H1 (cell line): ENCODE measurements around the gene ZFAND3. TPM values are rescaled to one million over a fixed set of nuclear protein-coding genes. Genes with fewer than 3 reads are reported as not detected.

Source experiments
- CTCF ChIA-PET: fragments of 300-600 bp; sonication (Branson Sonifier 250); formaldehyde crosslinking; loops from one replicate; lab custom pipeline; 2021; ENCODE audit not compliant: partially characterized antibody; lab: Charles Lee
- POLR2A ChIA-PET: fragments of 300-600 bp; sonication (Branson Sonifier 250); formaldehyde crosslinking; loops from one replicate; lab custom pipeline; 2021; ENCODE audit warnings: inconsistent platforms; ENCODE audit not compliant: partially characterized antibody; lab: Charles Lee
- DNase-seq, 2 experiments: peaks; one replicate each; pipeline versions ENCODE4 v3.0.0 to v3.0.0-alpha.2; 2010 to 2022; ENCODE audit warnings: low spot score in 2 of 2, low read depth in 1 of 2, mixed read lengths in 1 of 2
- FAIRE-seq: peaks from 2 replicates; lab custom pipeline; 2011; peaks lifted over from hg19 to GRCh38; lab: Jason Lieb, UNC
- H2AFZ ChIP-seq: 2 replicates; pipeline ENCODE4 v1.8.1; 2012; ENCODE audit warnings: low read length, inconsistent platforms
- H2AK5ac ChIP-seq: 2 replicates; pipeline ENCODE4 v1.6.1; 2013; ENCODE audit warnings: low read depth, low read length
- H2BK120ac ChIP-seq: replicated peaks from 2 replicates; pipeline ENCODE3; 2013; ENCODE audit warnings: low read depth, low read length, inconsistent platforms
- H2BK12ac ChIP-seq: 2 replicates; pipeline ENCODE4 v1.6.1; 2013; ENCODE audit warnings: low read depth, low read length
- H2BK15ac ChIP-seq: 2 replicates; pipeline ENCODE4 v1.6.1; 2013; ENCODE audit warnings: low read length
- H2BK20ac ChIP-seq: 2 replicates; pipeline ENCODE4 v1.6.1; 2013; ENCODE audit warnings: low read length
- H2BK5ac ChIP-seq: 2 replicates; pipeline ENCODE4 v1.6.1; 2013; ENCODE audit warnings: low read depth, low read length
- H3K14ac ChIP-seq: 2 replicates; pipeline ENCODE4 v1.6.1; 2013; ENCODE audit warnings: inconsistent platforms; ENCODE audit not compliant: insufficient read length
- H3K18ac ChIP-seq: 2 replicates; pipeline ENCODE4 v1.6.1; 2013; ENCODE audit warnings: low read length; ENCODE audit errors: extremely low read depth
- H3K23ac ChIP-seq: 2 replicates; pipeline ENCODE4 v1.6.1; 2013; ENCODE audit warnings: inconsistent platforms; ENCODE audit not compliant: insufficient read length
- H3K23me2 ChIP-seq: 2 replicates; pipeline ENCODE4 v1.6.1; 2013; ENCODE audit warnings: low read depth, low read length
- H3K27ac ChIP-seq: 2 replicates; pipeline ENCODE4 v1.6.1; 2011; ENCODE audit warnings: low read depth, low read length, inconsistent platforms
- H3K27me3 ChIP-seq, 4 experiments: replicated peaks in 1 of 4; 1 replicate in 1 of 4; 2 replicates in 3 of 4; pipeline versions ENCODE4 v1.6.1 to v1.8.1; 2011 to 2013; ENCODE audit warnings: low read length in 3 of 4, mild to moderate bottlenecking in 3 of 4, inconsistent platforms in 2 of 4, mixed read lengths in 2 of 4, moderate library complexity in 1 of 4; ENCODE audit not compliant: control insufficient read depth in 3 of 4, insufficient read depth in 3 of 4; ENCODE audit errors: extremely low read depth in 1 of 4
- H3K36me3 ChIP-seq, 4 experiments: 2 replicates each; pipeline versions ENCODE4 v1.6.1 to v1.8.1; 2011 to 2013; ENCODE audit warnings: mild to moderate bottlenecking in 4 of 4, low read length in 3 of 4, moderate library complexity in 2 of 4, control low read depth in 1 of 4, inconsistent platforms in 1 of 4; ENCODE audit not compliant: insufficient read depth in 4 of 4, control insufficient read depth in 2 of 4
- H3K4ac ChIP-seq: replicated peaks from 2 replicates; pipeline ENCODE3; 2013; ENCODE audit warnings: low read length, low read depth, mixed read lengths, inconsistent platforms; ENCODE audit not compliant: insufficient read length
- H3K4me1 ChIP-seq, 4 experiments: replicated peaks in 1 of 4; 1 replicate in 1 of 4; 2 replicates in 3 of 4; pipeline versions ENCODE4 v1.6.1 to v1.8.1; 2011 to 2013; ENCODE audit warnings: low read length in 3 of 4, inconsistent platforms in 2 of 4, mixed read lengths in 1 of 4; ENCODE audit not compliant: insufficient read depth in 4 of 4, control insufficient read depth in 3 of 4
- H3K4me2 ChIP-seq, 2 experiments: 2 replicates each; pipeline versions ENCODE4 v1.6.1 to v1.8.1; 2011 to 2013; ENCODE audit warnings: low read depth in 2 of 2, low read length in 2 of 2, control low read depth in 1 of 2, inconsistent platforms in 1 of 2, mild to moderate bottlenecking in 1 of 2; ENCODE audit not compliant: insufficient read depth in 1 of 2
- H3K4me3 ChIP-seq, 4 experiments: fragments of 200-600, 300-600 bp in 1 of 4; sonication (generic), shearing (Covaris generic), sonication (Bioruptor Twin) in 1 of 4; 2 replicates each; pipeline versions ENCODE4 v1.5.1 to v1.8.1; 2011 to 2016; ENCODE audit warnings: low read length in 4 of 4, low read depth in 3 of 4, control low read depth in 2 of 4, inconsistent platforms in 2 of 4, mild to moderate bottlenecking in 2 of 4, mixed read lengths in 1 of 4, moderate library complexity in 1 of 4; ENCODE audit not compliant: insufficient read depth in 2 of 4; ENCODE audit errors: extremely low read depth in 1 of 4
- H3K56ac ChIP-seq: replicated peaks from 2 replicates; pipeline ENCODE3; 2013; ENCODE audit warnings: low read depth, mild to moderate bottlenecking, mixed read lengths, low read length, inconsistent platforms; ENCODE audit not compliant: insufficient read length
- H3K79me1 ChIP-seq: 2 replicates; pipeline ENCODE4 v1.6.1; 2013; ENCODE audit warnings: low read depth, low read length, control low read depth
- H3K79me2 ChIP-seq, 2 experiments: 2 replicates each; pipeline versions ENCODE4 v1.6.1 to v1.8.1; 2012 to 2013; ENCODE audit warnings: low read length in 2 of 2, mild to moderate bottlenecking in 2 of 2, inconsistent platforms in 1 of 2; ENCODE audit not compliant: insufficient read depth in 2 of 2, control insufficient read depth in 1 of 2
- H3K9ac ChIP-seq, 4 experiments: replicated peaks in 1 of 4; 1 replicate in 1 of 4; 2 replicates in 3 of 4; pipeline versions ENCODE4 v1.6.1 to v1.8.1; 2011 to 2013; ENCODE audit warnings: low read depth in 3 of 4, low read length in 3 of 4, control low read depth in 2 of 4, mild to moderate bottlenecking in 2 of 4, moderate library complexity in 2 of 4, inconsistent platforms in 1 of 4; ENCODE audit errors: extremely low read depth in 1 of 4
- H3K9me3 ChIP-seq, 2 experiments: 2 replicates each; pipeline versions ENCODE4 v1.6.1 to v1.8.1; 2012 to 2013; ENCODE audit warnings: mild to moderate bottlenecking in 2 of 2, moderate library complexity in 2 of 2, control low read depth in 1 of 2, inconsistent platforms in 1 of 2, low read depth in 1 of 2, low read length in 1 of 2, mixed read lengths in 1 of 2; ENCODE audit not compliant: insufficient read depth in 2 of 2
- H4K20me1 ChIP-seq, 2 experiments: replicated peaks in 1 of 2; 2 replicates each; pipeline versions ENCODE3 to v1.8.1; 2011 to 2013; ENCODE audit warnings: inconsistent platforms in 2 of 2, low read length in 2 of 2, mild to moderate bottlenecking in 1 of 2; ENCODE audit not compliant: insufficient read depth in 2 of 2, control insufficient read depth in 1 of 2
- H4K5ac ChIP-seq: 2 replicates; pipeline ENCODE4 v1.6.1; 2013; ENCODE audit warnings: low read length, low read depth, mixed read lengths, inconsistent platforms; ENCODE audit not compliant: insufficient read length
- H4K8ac ChIP-seq: 2 replicates; pipeline ENCODE4 v1.8.0; 2013; ENCODE audit warnings: mild to moderate bottlenecking, moderate library complexity, low read length, inconsistent platforms; ENCODE audit not compliant: insufficient read depth; ENCODE audit errors: extremely low read depth
- H4K91ac ChIP-seq: replicated peaks from 2 replicates; pipeline ENCODE3; 2013; ENCODE audit warnings: low read length, mixed read lengths, inconsistent platforms; ENCODE audit not compliant: insufficient read length
- BACH1 ChIP-seq: IDR thresholded peaks from 2 replicates; pipeline ENCODE4 v1.6.1; 2012; ENCODE audit warnings: low read length, improper control_type of control experiment
- CHD1 ChIP-seq: IDR thresholded peaks from 2 replicates; pipeline ENCODE4 v1.6.1; 2012; ENCODE audit warnings: low read depth, low read length, improper control_type of control experiment
- CREB1 ChIP-seq: IDR thresholded peaks from 2 replicates; pipeline ENCODE4 v1.6.1; 2012; ENCODE audit warnings: inconsistent platforms
- CTBP2 ChIP-seq: IDR thresholded peaks from 2 replicates; pipeline ENCODE4 v1.7.0; 2011; ENCODE audit warnings: borderline replicate concordance, mild to moderate bottlenecking, moderate library complexity, mixed read lengths, low read length; ENCODE audit not compliant: insufficient read depth, insufficient read length
- HDAC2 ChIP-seq, 2 experiments: fragments of 300-600 bp in 1 of 2; sonication (generic) in 1 of 2; IDR thresholded peaks; 2 replicates each; pipeline ENCODE4 v1.6.1; 2011 to 2012; ENCODE audit warnings: low read depth in 2 of 2, low read length in 2 of 2, mild to moderate bottlenecking in 2 of 2, moderate library complexity in 2 of 2, borderline replicate concordance in 1 of 2, inconsistent platforms in 1 of 2
- KDM1A ChIP-seq: fragments of 200-600, 300-600 bp; sonication (generic); IDR thresholded peaks from 2 replicates; pipeline ENCODE4 v1.7.1; 2016; ENCODE audit warnings: mild to moderate bottlenecking, low read length, borderline replicate concordance
- MAFK ChIP-seq: IDR thresholded peaks from 2 replicates; pipeline ENCODE4 v1.6.1; 2012; ENCODE audit warnings: low read depth, mild to moderate bottlenecking, improper control_type of control experiment, low read length
- POU5F1 ChIP-seq: IDR thresholded peaks from 2 replicates; pipeline ENCODE4 v1.6.1; 2011; ENCODE audit warnings: low read depth, mild to moderate bottlenecking, low read length, moderate library complexity
- RFX5 ChIP-seq: IDR thresholded peaks from 2 replicates; pipeline ENCODE4 v1.6.1; 2011; ENCODE audit warnings: low read depth, low read length, improper control_type of control experiment, borderline replicate concordance
- RXRA ChIP-seq: IDR thresholded peaks from 2 replicates; pipeline ENCODE4 v1.6.1; 2011; ENCODE audit warnings: low read depth, mild to moderate bottlenecking, low read length, moderate library complexity; ENCODE audit not compliant: insufficient read depth
- SAP30 ChIP-seq: fragments of 300-600 bp; sonication (generic); IDR thresholded peaks from 2 replicates; pipeline ENCODE4 v1.7.1; 2012; ENCODE audit warnings: low read length, moderate library complexity, mild to moderate bottlenecking, inconsistent platforms; ENCODE audit not compliant: insufficient read depth, insufficient replicate concordance
- TCF12 ChIP-seq: IDR thresholded peaks from 2 replicates; pipeline ENCODE4 v1.6.1; 2011; ENCODE audit warnings: low read depth, mild to moderate bottlenecking, low read length
- YY1 ChIP-seq: IDR thresholded peaks from 2 replicates; pipeline ENCODE4 v1.6.1; 2011; ENCODE audit warnings: low read depth, mild to moderate bottlenecking, low read length
- WGBS, 2 experiments: shearing (Covaris generic) in 1 of 2; methylation state at CpG; one replicate each; pipeline versions ENCODE4 v1.1.6 to v1.1.7; 2013 to 2015; ENCODE audit warnings: low lambda C conversion rate in 2 of 2, mixed read lengths in 2 of 2, inconsistent platforms in 1 of 2, low coverage in 1 of 2, missing lambda C conversion rate in 1 of 2; ENCODE audit not compliant: insufficient replicate concordance in 2 of 2, insufficient coverage in 1 of 2, insufficient read length in 1 of 2; ENCODE audit errors: extremely low coverage in 1 of 2, missing lambda C conversion rate in 1 of 2; 5-methylcytosine and 5-hydroxymethylcytosine counted together
- polyA plus RNA-seq, 7 experiments: library from polyadenylated mRNA; depleted of rRNA in 3 of 7; stranded (reverse) in 5 of 7; unstranded in 2 of 7; fragments of >200 nt in 5 of 7; fragments of 200-250 nt in 2 of 7; gene quantifications; 1 replicate in 5 of 7; 2 replicates in 1 of 7; 4 replicates in 1 of 7; pipeline versions ENCODE4 v1.2.1 to v1.2.3, GENCODE V29; 2011 to 2013; ENCODE audit warnings: missing spikeins in 2 of 7, mixed read lengths in 2 of 7
- total RNA-seq: library from RNA; stranded (reverse); fragmentation: NEBNext Ultra II Directional; extraction: Animal tissue kit (Norgen Biotek cat#: 25700); gene quantifications from 2 replicates; pipeline ENCODE4 v1.2.1, GENCODE V29; 2021

The ZFAND3 gene
- total and polyA plus RNA-seq, 2 of the 8 experiments (the other 6 are each of a cell fraction or from before 2014, with no cell fraction given), result 13.0 to 51.3 TPM

- Histone ChIP-seq H3K27me3 (no peaks in the 10 kb centered on the region), H2BK5ac (no peak overlapping the region), H3K14ac (no peak overlapping the region), H3K56ac (no peak overlapping the region), H2BK20ac (no peak overlapping the region), H3K9me3 (no peaks in the 10 kb centered on the region; a peak in 1 of 4 replicates), H4K8ac (no peak overlapping the region), H3K23me2 (no peaks in the 10 kb centered on the region), H2BK15ac (no peak overlapping the region), H4K91ac (no peak overlapping the region), H3K36me3 (no peaks in the 10 kb centered on the region), H4K20me1 (peaks cover 3 to 5% of the 10 kb centered on the region in 2 experiments), H3K4me3 (no peak overlapping the region), H3K27ac (no peak overlapping the region), H3K4ac (no peak overlapping the region), H3K79me2 (peaks cover 0 to 21% of the 10 kb centered on the region in 2 experiments; a peak in 2 of 4 replicates), H3K79me1 (peaks cover 3% of the 10 kb centered on the region), H3K9ac (no peak overlapping the region), H2AK5ac (no peak overlapping the region), H2BK12ac (no peak overlapping the region), H3K23ac (no peak overlapping the region), H4K5ac (no peak overlapping the region), H3K18ac (no peak overlapping the region), H2BK120ac (no peak overlapping the region), H2AFZ (no peak overlapping the region), H3K4me2 (no peak overlapping the region), H3K4me1 (peaks cover 0 to 5% (median under 1%) of the 10 kb centered on the region in 4 experiments; a peak in 2 of 7 replicates)
- no peak for FAIRE-seq
- WGBS, 2 experiments, result 96% methylated on average over 1 of the region's 1 CpG; no CpG with 5 or more reads in 1 of the 2 experiments
- POLR2A ChIA-PET, result no interaction called here
- TF ChIP-seq POU5F1, result no peak
- no peak for TF ChIP-seq CREB1
- no peak for TF ChIP-seq TCF12
- no peak for TF ChIP-seq KDM1A
- TF ChIP-seq CTBP2, result no peak
- no peak for TF ChIP-seq RFX5
- TF ChIP-seq BACH1, result no peak
- TF ChIP-seq YY1, result no peak
- no peak for TF ChIP-seq SAP30
- TF ChIP-seq MAFK, result no peak
- TF ChIP-seq CHD1, result no peak
- no peak for TF ChIP-seq RXRA
- TF ChIP-seq HDAC2 (IDR thresholded peaks at IDR 0.05; ENCODE audit: borderline replicate concordance in 1 of 2, low read depth in 2 of 2, low read length in 2 of 2), result no peak
- CTCF ChIA-PET, result interaction anchor here (1.3 kb wide), 1 partner anchor 47 kb away, joined by 3 read pairs; no protein-coding TSS in a partner anchor
- DNase-seq, result no peak
Observed at GRCh38 chr6:37943436-37944058, 124.0 kb downstream of the ZFAND3 start.
